Panc1 (cell line): ENCODE results near the gene CTNNA1.

ENCODE experiments used
- POLR2AphosphoS5 ChIP-seq: IDR thresholded peaks from 2 replicates; pipeline ENCODE4 v1.6.1; 2012; ENCODE audit warnings: mild to moderate bottlenecking, low read depth, low read length, moderate library complexity
- SIN3A ChIP-seq: IDR thresholded peaks from 2 replicates; pipeline ENCODE4 v1.6.1; 2012; ENCODE audit warnings: low read depth, mild to moderate bottlenecking, low read length, moderate library complexity, borderline replicate concordance; ENCODE audit not compliant: insufficient read depth
- TCF7L2 ChIP-seq: IDR thresholded peaks from 2 replicates; pipeline ENCODE4 v1.6.1; 2011; ENCODE audit warnings: mild to moderate bottlenecking, low read depth, low read length, inconsistent platforms
- TF ChIP-seq, protein P1 (sequence below): fragments of 450-650 bp; IDR thresholded peaks from 2 replicates; pipeline ENCODE4 v1.5.1; 2017; ENCODE audit warnings: mild to moderate bottlenecking
- TF ChIP-seq, protein P2 (sequence below), 2 experiments: IDR thresholded peaks; 2 replicates each; pipeline ENCODE4 v1.6.1; 2011 to 2012; ENCODE audit warnings: low read depth in 2 of 2, control low read depth in 1 of 2, low read length in 1 of 2, mild to moderate bottlenecking in 1 of 2, moderate library complexity in 1 of 2; ENCODE audit not compliant: insufficient read depth in 1 of 2

DNA sequence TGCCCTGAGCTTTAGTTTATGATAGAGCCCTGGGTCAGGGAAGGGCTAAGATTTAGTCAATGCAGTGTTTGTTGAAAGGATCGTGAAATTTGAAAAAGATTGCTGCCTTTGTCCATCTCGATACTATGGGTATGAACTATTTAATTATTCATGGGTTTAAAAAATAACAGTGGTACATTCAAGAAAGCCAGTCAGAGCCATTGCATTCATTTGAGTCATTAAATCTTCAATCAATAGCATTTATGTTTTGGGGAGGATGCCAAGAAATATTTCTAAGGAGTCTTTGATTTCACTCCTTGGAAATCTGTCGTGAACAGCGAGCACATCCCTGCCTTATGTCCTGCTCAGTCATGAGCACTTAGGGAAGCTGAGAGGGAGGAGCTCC, 176.3 kb downstream of the CTNNA1 start:
- TF ChIP-seq, protein P1, sequence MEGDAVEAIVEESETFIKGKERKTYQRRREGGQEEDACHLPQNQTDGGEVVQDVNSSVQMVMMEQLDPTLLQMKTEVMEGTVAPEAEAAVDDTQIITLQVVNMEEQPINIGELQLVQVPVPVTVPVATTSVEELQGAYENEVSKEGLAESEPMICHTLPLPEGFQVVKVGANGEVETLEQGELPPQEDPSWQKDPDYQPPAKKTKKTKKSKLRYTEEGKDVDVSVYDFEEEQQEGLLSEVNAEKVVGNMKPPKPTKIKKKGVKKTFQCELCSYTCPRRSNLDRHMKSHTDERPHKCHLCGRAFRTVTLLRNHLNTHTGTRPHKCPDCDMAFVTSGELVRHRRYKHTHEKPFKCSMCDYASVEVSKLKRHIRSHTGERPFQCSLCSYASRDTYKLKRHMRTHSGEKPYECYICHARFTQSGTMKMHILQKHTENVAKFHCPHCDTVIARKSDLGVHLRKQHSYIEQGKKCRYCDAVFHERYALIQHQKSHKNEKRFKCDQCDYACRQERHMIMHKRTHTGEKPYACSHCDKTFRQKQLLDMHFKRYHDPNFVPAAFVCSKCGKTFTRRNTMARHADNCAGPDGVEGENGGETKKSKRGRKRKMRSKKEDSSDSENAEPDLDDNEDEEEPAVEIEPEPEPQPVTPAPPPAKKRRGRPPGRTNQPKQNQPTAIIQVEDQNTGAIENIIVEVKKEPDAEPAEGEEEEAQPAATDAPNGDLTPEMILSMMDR = no peak
- TF ChIP-seq SIN3A = no peak
- no peak for TF ChIP-seq POLR2AphosphoS5
- TF ChIP-seq, protein P2, sequence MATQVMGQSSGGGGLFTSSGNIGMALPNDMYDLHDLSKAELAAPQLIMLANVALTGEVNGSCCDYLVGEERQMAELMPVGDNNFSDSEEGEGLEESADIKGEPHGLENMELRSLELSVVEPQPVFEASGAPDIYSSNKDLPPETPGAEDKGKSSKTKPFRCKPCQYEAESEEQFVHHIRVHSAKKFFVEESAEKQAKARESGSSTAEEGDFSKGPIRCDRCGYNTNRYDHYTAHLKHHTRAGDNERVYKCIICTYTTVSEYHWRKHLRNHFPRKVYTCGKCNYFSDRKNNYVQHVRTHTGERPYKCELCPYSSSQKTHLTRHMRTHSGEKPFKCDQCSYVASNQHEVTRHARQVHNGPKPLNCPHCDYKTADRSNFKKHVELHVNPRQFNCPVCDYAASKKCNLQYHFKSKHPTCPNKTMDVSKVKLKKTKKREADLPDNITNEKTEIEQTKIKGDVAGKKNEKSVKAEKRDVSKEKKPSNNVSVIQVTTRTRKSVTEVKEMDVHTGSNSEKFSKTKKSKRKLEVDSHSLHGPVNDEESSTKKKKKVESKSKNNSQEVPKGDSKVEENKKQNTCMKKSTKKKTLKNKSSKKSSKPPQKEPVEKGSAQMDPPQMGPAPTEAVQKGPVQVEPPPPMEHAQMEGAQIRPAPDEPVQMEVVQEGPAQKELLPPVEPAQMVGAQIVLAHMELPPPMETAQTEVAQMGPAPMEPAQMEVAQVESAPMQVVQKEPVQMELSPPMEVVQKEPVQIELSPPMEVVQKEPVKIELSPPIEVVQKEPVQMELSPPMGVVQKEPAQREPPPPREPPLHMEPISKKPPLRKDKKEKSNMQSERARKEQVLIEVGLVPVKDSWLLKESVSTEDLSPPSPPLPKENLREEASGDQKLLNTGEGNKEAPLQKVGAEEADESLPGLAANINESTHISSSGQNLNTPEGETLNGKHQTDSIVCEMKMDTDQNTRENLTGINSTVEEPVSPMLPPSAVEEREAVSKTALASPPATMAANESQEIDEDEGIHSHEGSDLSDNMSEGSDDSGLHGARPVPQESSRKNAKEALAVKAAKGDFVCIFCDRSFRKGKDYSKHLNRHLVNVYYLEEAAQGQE (IDR thresholded peaks at IDR 0.05; ENCODE audit: insufficient read depth in 1 of 2, low read depth in 2 of 2, low read length in 1 of 2) = no peak
- no peak for TF ChIP-seq TCF7L2
